Measurements from ENCODE around the gene EPS8L1.
"Not testable (repeated sequence)": the region's sequence is repeated elsewhere in the genome, so short reads cannot be mapped to it uniquely, and the experiment has no call there.

EPS8L1 gene

DNA sequence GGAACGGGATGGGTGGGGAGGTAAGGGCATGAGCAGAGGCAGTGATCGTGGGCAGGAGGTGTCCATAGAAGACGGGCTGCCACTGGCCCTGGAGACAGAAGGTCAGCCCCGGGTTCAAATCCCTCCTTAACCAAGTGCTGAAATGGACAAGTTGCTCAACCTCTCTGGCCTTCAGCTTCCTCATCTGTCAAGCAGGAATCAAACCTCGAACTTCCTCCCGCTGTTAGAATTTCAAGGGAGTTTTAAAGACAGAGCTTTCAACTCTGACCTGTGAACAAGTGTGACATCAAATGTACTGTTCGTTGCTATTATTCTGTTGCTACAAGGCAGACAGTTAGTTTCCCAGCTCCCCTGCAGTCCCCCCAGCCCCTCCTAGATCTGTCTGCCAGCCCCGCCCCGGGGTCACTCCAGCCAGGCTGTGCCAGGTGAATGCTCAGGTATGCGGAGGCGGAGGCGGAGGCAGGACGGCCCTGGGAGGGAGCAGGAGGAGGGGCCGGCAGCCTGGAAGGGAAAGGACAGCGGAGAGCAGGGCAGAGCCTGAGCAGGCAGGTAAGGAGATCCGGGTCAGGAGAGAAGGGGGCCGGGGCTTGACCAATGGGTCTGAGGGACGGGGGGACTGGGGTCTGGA, at the start of gene EPS8L1:
EPS8L1 (plus strand) TSS at position 499 of the 628 bp plus-strand sequence. CDS start 576 bp downstream, outside the sequence.
- Histone ChIP-seq H3K4me3 (ENCODE audit: low read depth, low read length, poor library complexity, severe bottlenecking) (no peak within 1 kb of the TSS), H3K27ac (ENCODE audit: low read depth, low read length, poor library complexity, severe bottlenecking) (no peak within 1 kb of the TSS), H3K4me1 (ENCODE audit: insufficient read depth, low read length, severe bottlenecking) (peaks cover 10% of the 10 kb centered on the region), H2AFZ (ENCODE audit: low read length) (no peak within 1 kb of the TSS), H3K36me3 (ENCODE audit: insufficient read depth, low read length) (no peaks in the 10 kb centered on the region), H3K9me2 (ENCODE audit: low read depth, low read length) (no peaks in the 10 kb centered on the region), H3K79me2 (ENCODE audit: insufficient read depth, low read length) (no peaks in the 10 kb centered on the region), H3K9me3 (ENCODE audit: low read length) (no peaks in the 10 kb centered on the region), H3F3A (ENCODE audit: insufficient read depth, low read length) (no peaks in the 10 kb centered on the region), H4K20me1 (ENCODE audit: insufficient read depth, low read length) (no peaks in the 10 kb centered on the region), H3K4me2 (ENCODE audit: low read length) (no peak within 1 kb of the TSS), H3K27me3 (ENCODE audit: insufficient read depth, low read length) (peaks cover 9% of the 10 kb centered on the region; the same call in 1 of the 2 replicates), H3K9ac (ENCODE audit: low read length) (no peak within 1 kb of the TSS)
- TF ChIP-seq, protein P1, sequence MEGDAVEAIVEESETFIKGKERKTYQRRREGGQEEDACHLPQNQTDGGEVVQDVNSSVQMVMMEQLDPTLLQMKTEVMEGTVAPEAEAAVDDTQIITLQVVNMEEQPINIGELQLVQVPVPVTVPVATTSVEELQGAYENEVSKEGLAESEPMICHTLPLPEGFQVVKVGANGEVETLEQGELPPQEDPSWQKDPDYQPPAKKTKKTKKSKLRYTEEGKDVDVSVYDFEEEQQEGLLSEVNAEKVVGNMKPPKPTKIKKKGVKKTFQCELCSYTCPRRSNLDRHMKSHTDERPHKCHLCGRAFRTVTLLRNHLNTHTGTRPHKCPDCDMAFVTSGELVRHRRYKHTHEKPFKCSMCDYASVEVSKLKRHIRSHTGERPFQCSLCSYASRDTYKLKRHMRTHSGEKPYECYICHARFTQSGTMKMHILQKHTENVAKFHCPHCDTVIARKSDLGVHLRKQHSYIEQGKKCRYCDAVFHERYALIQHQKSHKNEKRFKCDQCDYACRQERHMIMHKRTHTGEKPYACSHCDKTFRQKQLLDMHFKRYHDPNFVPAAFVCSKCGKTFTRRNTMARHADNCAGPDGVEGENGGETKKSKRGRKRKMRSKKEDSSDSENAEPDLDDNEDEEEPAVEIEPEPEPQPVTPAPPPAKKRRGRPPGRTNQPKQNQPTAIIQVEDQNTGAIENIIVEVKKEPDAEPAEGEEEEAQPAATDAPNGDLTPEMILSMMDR (IDR thresholded peaks at IDR 0.05; ENCODE audit: low read length): no peak
- TF ChIP-seq EZH2 (IDR thresholded peaks at IDR 0.05; ENCODE audit: borderline replicate concordance, low read length): no peak

DNA sequence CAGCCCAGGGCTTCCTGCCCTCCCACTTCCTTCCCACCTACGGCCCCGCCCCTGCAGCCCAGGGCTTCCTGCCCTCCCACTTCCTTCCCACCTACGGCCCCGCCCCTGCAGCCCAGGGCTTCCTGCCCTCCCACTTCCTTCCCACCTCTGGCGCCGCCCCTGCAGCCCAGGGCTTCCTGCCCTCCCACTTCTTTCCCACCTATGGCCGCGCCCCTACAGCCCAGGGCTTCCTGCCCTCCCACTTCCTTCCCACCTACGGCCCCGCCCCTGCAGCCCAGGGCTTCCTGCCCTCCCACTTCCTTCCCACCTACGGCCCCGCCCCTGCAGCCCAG, 48.6 kb upstream of the EPS8L1 start:
- H3K27ac ChIP-seq (ENCODE audit: low read depth, low read length, poor library complexity, severe bottlenecking): peak overlapping the region; percentile 62

DNA sequence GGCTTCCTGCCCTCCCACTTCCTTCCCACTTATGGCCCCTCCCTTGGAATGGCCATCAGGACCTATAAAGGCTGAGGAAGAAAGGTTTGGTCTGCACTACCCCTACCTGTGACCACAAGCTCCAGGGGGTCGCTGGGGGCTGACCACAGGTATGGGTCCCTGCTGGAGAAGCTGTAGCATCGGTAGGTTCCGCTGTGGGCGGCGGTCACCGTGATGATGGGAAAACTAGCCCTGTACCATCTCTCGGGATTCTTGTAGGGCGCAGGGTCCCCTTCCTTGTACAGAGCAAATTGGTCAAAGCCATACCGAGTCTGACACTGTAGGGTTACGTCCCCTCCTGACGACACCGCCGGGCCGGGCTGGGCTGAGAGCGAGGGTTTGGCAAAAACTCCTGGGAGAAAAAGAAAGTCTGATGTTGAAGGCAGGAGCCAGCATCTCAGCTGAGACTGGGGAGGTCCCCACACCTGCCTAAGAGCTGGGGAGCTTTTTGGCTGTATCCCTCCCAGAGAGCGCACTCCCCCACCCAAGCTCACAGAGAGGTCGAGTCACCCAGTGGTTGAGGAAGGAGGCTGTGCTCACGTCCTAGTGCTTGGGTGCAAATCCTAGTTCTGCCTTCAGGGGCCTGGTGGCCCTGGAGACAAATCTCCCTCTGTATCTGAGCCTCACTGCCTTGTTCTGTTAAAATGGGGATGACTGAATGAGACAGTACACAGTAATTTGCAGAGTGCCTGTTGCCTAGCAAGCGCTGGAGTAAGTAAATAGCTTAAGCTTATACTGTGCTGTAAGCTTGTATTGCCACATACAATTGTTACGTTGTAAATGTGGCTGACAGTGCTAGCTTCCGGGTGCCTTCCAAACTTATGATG, 48.0 kb upstream of the EPS8L1 start:
- Histone ChIP-seq H2AFZ (ENCODE audit: low read length) (no peak overlapping the region), H3K4me3 (ENCODE audit: low read depth, low read length, poor library complexity, severe bottlenecking) (no peak overlapping the region), H3K27me3 (ENCODE audit: insufficient read depth, low read length) (no peaks in the 10 kb centered on the region), H3F3A (ENCODE audit: insufficient read depth, low read length) (no peaks in the 10 kb centered on the region; the same call in 1 of the 2 replicates), H3K27ac (ENCODE audit: low read depth, low read length, poor library complexity, severe bottlenecking) (peak overlapping the region; percentile 62), H3K9me3 (ENCODE audit: low read length) (peaks cover 11% of the 10 kb centered on the region; the same call in 1 of the 2 replicates), H3K79me2 (ENCODE audit: insufficient read depth, low read length) (0 out of 2 replicates have a peak, but pooled peaks cover 4% of the 10 kb centered on the region), H3K9me2 (ENCODE audit: low read depth, low read length) (no peaks in the 10 kb centered on the region), H4K20me1 (ENCODE audit: insufficient read depth, low read length) (no peaks in the 10 kb centered on the region), H3K4me1 (ENCODE audit: insufficient read depth, low read length, severe bottlenecking) (peaks cover 25% of the 10 kb centered on the region), H3K9ac (ENCODE audit: low read length) (no peak overlapping the region), H3K4me2 (ENCODE audit: low read length) (no peak overlapping the region), H3K36me3 (ENCODE audit: insufficient read depth, low read length) (peaks cover 18% of the 10 kb centered on the region)
- TF ChIP-seq, protein P1 (IDR thresholded peaks at IDR 0.05; ENCODE audit: low read length): no peak
- TF ChIP-seq EZH2 (IDR thresholded peaks at IDR 0.05; ENCODE audit: borderline replicate concordance, low read length): no peak

More for the DNA sequence above, 48.6 kb upstream of the EPS8L1 start:
- not testable (repeated sequence) for H3F3A ChIP-seq (ENCODE audit: insufficient read depth, low read length); H4K20me1 ChIP-seq (ENCODE audit: insufficient read depth, low read length); H3K27me3 ChIP-seq (ENCODE audit: insufficient read depth, low read length); H3K9ac ChIP-seq (ENCODE audit: low read length); H3K4me3 ChIP-seq (ENCODE audit: low read depth, low read length, poor library complexity, severe bottlenecking); H3K9me3 ChIP-seq (ENCODE audit: low read length); H2AFZ ChIP-seq (ENCODE audit: low read length); H3K4me2 ChIP-seq (ENCODE audit: low read length); H3K79me2 ChIP-seq (ENCODE audit: insufficient read depth, low read length); H3K9me2 ChIP-seq (ENCODE audit: low read depth, low read length)
- Histone ChIP-seq H3K4me1 (ENCODE audit: insufficient read depth, low read length, severe bottlenecking) (peaks cover 25% of the 10 kb centered on the region), H3K36me3 (ENCODE audit: insufficient read depth, low read length) (peaks cover 18% of the 10 kb centered on the region)
